ENCODE measurements around the gene GPN2. TPM values are rescaled to one million over a fixed set of nuclear protein-coding genes. Genes with fewer than 3 reads are reported as not detected.
A peak's percentile ranks its signal among the peaks of the same experiment; 100 is the strongest.

GPN2 gene
- total and polyA plus RNA-seq, 9 of the 15 experiments (the other 6 are each of a cell fraction or from before 2014, with no cell fraction given) = 9.9 to 58.8 (median 20.4) TPM

DNA sequence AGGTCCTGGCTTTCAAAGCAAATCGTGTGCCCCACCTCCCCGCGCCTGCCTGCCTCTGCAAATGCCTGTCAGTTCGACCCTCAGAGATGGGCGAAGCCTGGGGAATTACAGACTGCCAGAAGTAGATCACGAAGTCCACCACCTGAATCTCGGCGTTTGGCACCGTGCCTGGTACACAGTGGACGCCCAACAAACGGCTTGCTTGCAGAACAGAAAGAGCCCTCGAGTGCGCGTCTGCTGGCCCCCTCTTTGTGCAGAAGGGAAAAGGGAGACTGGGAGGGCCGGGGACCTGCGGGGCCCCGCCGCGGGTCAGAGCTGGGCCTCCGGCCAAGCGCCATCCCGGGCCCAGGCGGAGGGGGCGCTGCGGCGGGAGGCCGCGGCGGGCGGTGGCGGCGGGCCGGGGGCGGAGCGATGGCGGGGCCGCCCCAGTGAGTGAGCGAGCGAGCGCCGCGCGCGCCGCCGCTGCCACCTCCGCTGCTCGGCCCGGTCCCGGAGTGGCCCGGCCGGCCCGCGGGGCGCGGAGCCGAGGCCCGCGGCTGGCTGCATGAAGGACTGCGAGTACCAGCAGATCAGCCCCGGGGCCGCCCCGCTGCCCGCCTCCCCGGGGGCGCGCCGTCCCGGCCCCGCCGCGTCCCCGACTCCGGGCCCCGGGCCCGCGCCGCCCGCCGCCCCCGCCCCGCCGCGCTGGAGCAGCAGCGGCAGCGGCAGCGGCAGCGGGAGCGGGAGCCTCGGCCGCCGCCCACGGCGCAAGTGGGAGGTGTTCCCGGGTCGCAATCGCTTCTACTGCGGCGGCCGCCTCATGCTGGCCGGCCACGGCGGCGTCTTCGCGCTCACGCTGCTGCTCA, 63.6 kb downstream of the GPN2 start, which contains the start of gene ZDHHC18 (continued):
- TF ChIP-seq CBX1 (IDR thresholded peaks at IDR 0.05; ENCODE audit: low read depth) = peak; percentile 54; the same call in 1 of the 2 replicates
- TF ChIP-seq ZNF146 (CRISPR knock-in tag; IDR thresholded peaks at IDR 0.05; ENCODE audit: unreplicated experiment) = no peak
- no peak for TF ChIP-seq TAF9B (IDR thresholded peaks at IDR 0.05; ENCODE audit: partially characterized antibody)
- TF ChIP-seq, protein P1, sequence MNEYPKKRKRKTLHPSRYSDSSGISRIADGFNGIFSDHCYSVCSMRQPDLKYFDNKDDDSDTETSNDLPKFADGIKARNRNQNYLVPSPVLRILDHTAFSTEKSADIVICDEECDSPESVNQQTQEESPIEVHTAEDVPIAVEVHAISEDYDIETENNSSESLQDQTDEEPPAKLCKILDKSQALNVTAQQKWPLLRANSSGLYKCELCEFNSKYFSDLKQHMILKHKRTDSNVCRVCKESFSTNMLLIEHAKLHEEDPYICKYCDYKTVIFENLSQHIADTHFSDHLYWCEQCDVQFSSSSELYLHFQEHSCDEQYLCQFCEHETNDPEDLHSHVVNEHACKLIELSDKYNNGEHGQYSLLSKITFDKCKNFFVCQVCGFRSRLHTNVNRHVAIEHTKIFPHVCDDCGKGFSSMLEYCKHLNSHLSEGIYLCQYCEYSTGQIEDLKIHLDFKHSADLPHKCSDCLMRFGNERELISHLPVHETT (CRISPR knock-in tag; conservative IDR thresholded peaks at IDR 0.05 in 1 of 2, IDR thresholded peaks at IDR 0.05 in 1 of 2) = peak in 1 of 2 experiments; percentile 92; a peak in 2 of 4 replicates
- TF ChIP-seq, protein P2, sequence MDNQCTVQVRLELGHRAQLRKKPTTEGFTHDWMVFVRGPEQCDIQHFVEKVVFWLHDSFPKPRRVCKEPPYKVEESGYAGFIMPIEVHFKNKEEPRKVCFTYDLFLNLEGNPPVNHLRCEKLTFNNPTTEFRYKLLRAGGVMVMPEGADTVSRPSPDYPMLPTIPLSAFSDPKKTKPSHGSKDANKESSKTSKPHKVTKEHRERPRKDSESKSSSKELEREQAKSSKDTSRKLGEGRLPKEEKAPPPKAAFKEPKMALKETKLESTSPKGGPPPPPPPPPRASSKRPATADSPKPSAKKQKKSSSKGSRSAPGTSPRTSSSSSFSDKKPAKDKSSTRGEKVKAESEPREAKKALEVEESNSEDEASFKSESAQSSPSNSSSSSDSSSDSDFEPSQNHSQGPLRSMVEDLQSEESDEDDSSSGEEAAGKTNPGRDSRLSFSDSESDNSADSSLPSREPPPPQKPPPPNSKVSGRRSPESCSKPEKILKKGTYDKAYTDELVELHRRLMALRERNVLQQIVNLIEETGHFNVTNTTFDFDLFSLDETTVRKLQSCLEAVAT (IDR thresholded peaks at IDR 0.05) = no peak
- TF ChIP-seq GABPB1 (CRISPR knock-in tag; IDR thresholded peaks at IDR 0.05) = 0 out of 2 replicates have a peak, but pooled peaks have one; percentile 40
- no peak for TF ChIP-seq TAF7 (tag; IDR thresholded peaks at IDR 0.05)
- TF ChIP-seq, protein P3, sequence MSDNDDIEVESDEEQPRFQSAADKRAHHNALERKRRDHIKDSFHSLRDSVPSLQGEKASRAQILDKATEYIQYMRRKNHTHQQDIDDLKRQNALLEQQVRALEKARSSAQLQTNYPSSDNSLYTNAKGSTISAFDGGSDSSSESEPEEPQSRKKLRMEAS (CRISPR knock-in tag; IDR thresholded peaks at IDR 0.05) = peak; percentile 31
- TF ChIP-seq FOXA3 (CRISPR knock-in tag; conservative IDR thresholded peaks at IDR 0.05 in 1 of 2, IDR thresholded peaks at IDR 0.05 in 1 of 2) = peak in 1 of 2 experiments; percentile 27; a peak in 1 of 4 replicates
- TF ChIP-seq FUS (optimal IDR thresholded peaks at IDR 0.05; ENCODE audit: low read depth, low read length) = no peak
- TF ChIP-seq, protein P4, sequence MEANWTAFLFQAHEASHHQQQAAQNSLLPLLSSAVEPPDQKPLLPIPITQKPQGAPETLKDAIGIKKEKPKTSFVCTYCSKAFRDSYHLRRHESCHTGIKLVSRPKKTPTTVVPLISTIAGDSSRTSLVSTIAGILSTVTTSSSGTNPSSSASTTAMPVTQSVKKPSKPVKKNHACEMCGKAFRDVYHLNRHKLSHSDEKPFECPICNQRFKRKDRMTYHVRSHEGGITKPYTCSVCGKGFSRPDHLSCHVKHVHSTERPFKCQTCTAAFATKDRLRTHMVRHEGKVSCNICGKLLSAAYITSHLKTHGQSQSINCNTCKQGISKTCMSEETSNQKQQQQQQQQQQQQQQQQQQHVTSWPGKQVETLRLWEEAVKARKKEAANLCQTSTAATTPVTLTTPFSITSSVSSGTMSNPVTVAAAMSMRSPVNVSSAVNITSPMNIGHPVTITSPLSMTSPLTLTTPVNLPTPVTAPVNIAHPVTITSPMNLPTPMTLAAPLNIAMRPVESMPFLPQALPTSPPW (CRISPR knock-in tag; IDR thresholded peaks at IDR 0.05) = peak; percentile 72
- TF ChIP-seq ZNF551 (CRISPR knock-in tag; IDR thresholded peaks at IDR 0.05) = no peak
- no peak for TF ChIP-seq BDP1 (IDR thresholded peaks at IDR 0.05; ENCODE audit: insufficient read depth, insufficient read length)
- TF ChIP-seq NCOA2 (IDR thresholded peaks at IDR 0.05; ENCODE audit: partially characterized antibody in 2 of 2) = no peak
- TF ChIP-seq ASH1L (IDR thresholded peaks at IDR 0.05; ENCODE audit: borderline replicate concordance, low read depth, partially characterized antibody) = no peak
- TF ChIP-seq, protein P5, sequence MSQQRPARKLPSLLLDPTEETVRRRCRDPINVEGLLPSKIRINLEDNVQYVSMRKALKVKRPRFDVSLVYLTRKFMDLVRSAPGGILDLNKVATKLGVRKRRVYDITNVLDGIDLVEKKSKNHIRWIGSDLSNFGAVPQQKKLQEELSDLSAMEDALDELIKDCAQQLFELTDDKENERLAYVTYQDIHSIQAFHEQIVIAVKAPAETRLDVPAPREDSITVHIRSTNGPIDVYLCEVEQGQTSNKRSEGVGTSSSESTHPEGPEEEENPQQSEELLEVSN (IDR thresholded peaks at IDR 0.05; ENCODE audit: borderline replicate concordance in 1 of 2, extremely low read depth in 1 of 2, insufficient read depth in 1 of 2, insufficient read length in 1 of 2, low read depth in 1 of 2, low read length in 1 of 2, poor library complexity in 1 of 2, severe bottlenecking in 1 of 2) = peak; percentile 39 to 83
- no peak; the same call in 1 of the 2 replicates for TF ChIP-seq CAMTA2 (CRISPR knock-in tag; conservative IDR thresholded peaks at IDR 0.05)

Data from K562 (cell line).